Activated CD4-positive, CD25-positive, alpha-beta regulatory T cell (primary cell): ENCODE data around the gene SAYSD1.
"Not testable (repeated sequence)": the region's sequence is repeated elsewhere in the genome, so short reads cannot be mapped to it uniquely, and the experiment has no call there.

ENCODE experiments used
- DNase-seq, 4 experiments: peaks; one replicate each; lab custom pipeline; 2025; lab: John Stamatoyannopoulos, UW

The SAYSD1 gene

GRCh38 chr6:39114704-39115599, at the start of gene SAYSD1:
Gene SAYSD1, minus strand, starts transcription at chr6:39115186. Its CDS starts 97 bp downstream, at chr6:39115089.
- DNase-seq = peak; percentile 80 to 93 (median 88)

- DNase-seq = no peak
Observed at GRCh38 chr6:39157511-39157910, 42.5 kb upstream of the SAYSD1 start.

GRCh38 chr6:39156801-39157200, 41.8 kb upstream of the SAYSD1 start:
- no peak for DNase-seq

- no peak for DNase-seq
Observed at GRCh38 chr6:39154705-39155104, 39.7 kb upstream of the SAYSD1 start.

GRCh38 chr6:39153766-39154397, 38.9 kb upstream of the SAYSD1 start:
- no peak for DNase-seq

- DNase-seq = no peak
Observed at GRCh38 chr6:39152262-39152661, 37.3 kb upstream of the SAYSD1 start.

GRCh38 chr6:39151211-39151610, 36.2 kb upstream of the SAYSD1 start:
- DNase-seq = no peak

- DNase-seq = no peak
Observed at GRCh38 chr6:39144481-39145173, 29.6 kb upstream of the SAYSD1 start.

GRCh38 chr6:39143238-39143930, 28.4 kb upstream of the SAYSD1 start:
- peak in 1 of 4 experiments; percentile 34 for DNase-seq

- DNase-seq = no peak
Observed at GRCh38 chr6:39140556-39141167, 25.7 kb upstream of the SAYSD1 start.

GRCh38 chr6:39137245-39137644, 22.3 kb upstream of the SAYSD1 start:
- DNase-seq = peak in 1 of 4 experiments; percentile 2

- not testable (repeated sequence) for DNase-seq
Observed at GRCh38 chr6:39136207-39136606, 21.2 kb upstream of the SAYSD1 start.

GRCh38 chr6:39134761-39135160, 19.8 kb upstream of the SAYSD1 start:
- DNase-seq = not testable (repeated sequence)

- no peak for DNase-seq
Observed at GRCh38 chr6:39130691-39131090, 15.7 kb upstream of the SAYSD1 start.

GRCh38 chr6:39128832-39129231, 13.8 kb upstream of the SAYSD1 start:
- DNase-seq = no peak

GRCh38 chr6:39128106-39128505, 13.1 kb upstream of the SAYSD1 start:
- no peak for DNase-seq

- no peak for DNase-seq
Observed at GRCh38 chr6:39124114-39124513, 9.1 kb upstream of the SAYSD1 start.

GRCh38 chr6:39118921-39119320, 3.9 kb upstream of the SAYSD1 start:
- DNase-seq = no peak

- no peak for DNase-seq
Observed at GRCh38 chr6:39114388-39114703, 640 bp downstream of the SAYSD1 start.

GRCh38 chr6:39113788-39114187, 1.2 kb downstream of the SAYSD1 start:
- no peak for DNase-seq

- no peak for DNase-seq
Observed at GRCh38 chr6:39111280-39111679, 3.7 kb downstream of the SAYSD1 start.
